Vagina (tissue), 2 donors: ENCODE measurements around the gene NUCB1. TPM values are rescaled to one million over a fixed set of nuclear protein-coding genes. Genes with fewer than 3 reads are reported as not detected.
"Not testable (repeated sequence)": the region's sequence is repeated elsewhere in the genome, so short reads cannot be mapped to it uniquely, and the experiment has no call there.

Experiments
- DNase-seq, 2 donors: peaks; one replicate each; pipeline ENCODE4 v3.0.0-alpha.2; 2017; ENCODE audit errors: extremely low spot score in 2 of 2
- H3K27ac ChIP-seq: fragments of 200-600 bp; sonication (generic); one replicate; pipeline ENCODE4 v1.5.1; 2019
- H3K27me3 ChIP-seq: fragments of 200-600 bp; sonication (generic); one replicate; pipeline ENCODE4 v1.5.1; 2019
- H3K36me3 ChIP-seq, 2 donors: fragments of 200-600 bp; sonication (generic); one replicate each; pipeline ENCODE4 v1.5.1; 2017 to 2019
- H3K4me1 ChIP-seq: fragments of 200-600 bp; sonication (generic); one replicate; pipeline ENCODE4 v1.5.1; 2019
- H3K4me3 ChIP-seq, 2 donors: fragments of 200-600 bp; sonication (generic); 1 replicate in 1 of 2; 2 replicates in 1 of 2; pipeline ENCODE4 v1.5.1; 2016 to 2019
- H3K9me3 ChIP-seq: fragments of 200-600 bp; sonication (generic); one replicate; pipeline ENCODE4 v1.5.1; 2019
- POLR2A ChIP-seq, 2 donors: fragments of 450-650 bp; IDR thresholded peaks; one replicate each; pipeline ENCODE4 v1.6.1; 2017; ENCODE audit warnings: antibody characterized with exemption in 2 of 2, mild to moderate bottlenecking in 2 of 2, moderate library complexity in 2 of 2
- POLR2AphosphoS5 ChIP-seq, 2 donors: sonication (generic); formaldehyde crosslinking; IDR thresholded peaks; one replicate each; pipeline ENCODE4 v1.9.0; 2017; ENCODE audit warnings: antibody characterized with exemption in 2 of 2, mild to moderate bottlenecking in 2 of 2, low read depth in 1 of 2; ENCODE audit not compliant: insufficient read depth in 1 of 2
- intact Hi-C: fragments of 100-400 bp; cut with DNase I; formaldehyde crosslinking; loops from one replicate; pipeline ENCODE4 v1.15.1; 2023
- total RNA-seq: library from RNA; depleted of rRNA; stranded (reverse); fragments of >200 nt; gene quantifications from one replicate; pipeline ENCODE4 v1.2.3, GENCODE V29; 2016
- TF ChIP-seq, protein P1 (sequence below), 3 experiments: fragments of 450-650 bp in 2 of 3; fragments of 200-600 bp in 1 of 3; sonication (generic) in 1 of 3; IDR thresholded peaks; one replicate each; pipeline ENCODE4 v1.5.1; 2017 to 2019; ENCODE audit warnings: antibody characterized with exemption in 3 of 3, mild to moderate bottlenecking in 2 of 3, moderate library complexity in 2 of 3

The NUCB1 gene
- total RNA-seq, 1 donor from 2014 or later = 151 TPM

DNA sequence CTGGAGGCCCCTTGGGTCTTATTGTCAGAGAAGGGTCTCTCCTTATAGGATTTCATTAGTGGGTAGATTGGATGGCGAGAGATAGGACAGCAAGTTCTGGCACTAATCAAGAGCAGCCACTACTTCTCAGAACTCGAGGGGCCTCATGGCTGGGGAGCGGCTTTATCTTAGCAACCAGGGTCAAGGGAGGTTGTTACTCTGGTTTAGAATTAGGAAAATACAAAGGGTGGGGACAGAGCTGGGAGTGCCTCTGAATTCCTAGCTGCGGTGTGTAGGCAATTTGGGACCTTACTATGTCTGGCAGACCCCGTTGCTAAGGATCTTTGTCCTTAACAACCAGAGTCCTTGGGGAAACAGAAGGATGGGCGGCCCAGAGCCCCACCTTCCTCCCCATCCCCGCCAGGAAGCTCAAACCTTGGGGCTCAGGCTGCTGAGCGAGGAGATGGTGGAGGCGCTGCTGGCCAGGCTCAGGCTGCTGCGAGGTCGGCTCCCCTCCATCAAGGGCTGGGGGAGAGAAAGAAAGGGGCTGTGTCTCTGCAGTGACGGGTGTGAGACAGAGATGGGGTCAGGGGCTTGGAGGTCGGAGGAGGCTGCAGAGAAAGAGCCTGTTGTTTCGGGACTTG is 32.9 kb upstream of the NUCB1 start:
- Histone ChIP-seq H3K27me3 (no peaks in the 10 kb centered on the region), H3K27ac (peak overlapping the region; percentile 94), H3K36me3 (no peaks in the 10 kb centered on the region), H3K9me3 (no peaks in the 10 kb centered on the region), H3K4me3 (peak overlapping the region; percentile 32 to 51), H3K4me1 (peaks cover 21% of the 10 kb centered on the region)
- intact Hi-C loops = no loop called here
- TF ChIP-seq POLR2A (IDR thresholded peaks at IDR 0.05) = no peak
- TF ChIP-seq POLR2AphosphoS5 (IDR thresholded peaks at IDR 0.05; ENCODE audit: insufficient read depth in 1 of 2, low read depth in 1 of 2) = no peak
- TF ChIP-seq, protein P1, sequence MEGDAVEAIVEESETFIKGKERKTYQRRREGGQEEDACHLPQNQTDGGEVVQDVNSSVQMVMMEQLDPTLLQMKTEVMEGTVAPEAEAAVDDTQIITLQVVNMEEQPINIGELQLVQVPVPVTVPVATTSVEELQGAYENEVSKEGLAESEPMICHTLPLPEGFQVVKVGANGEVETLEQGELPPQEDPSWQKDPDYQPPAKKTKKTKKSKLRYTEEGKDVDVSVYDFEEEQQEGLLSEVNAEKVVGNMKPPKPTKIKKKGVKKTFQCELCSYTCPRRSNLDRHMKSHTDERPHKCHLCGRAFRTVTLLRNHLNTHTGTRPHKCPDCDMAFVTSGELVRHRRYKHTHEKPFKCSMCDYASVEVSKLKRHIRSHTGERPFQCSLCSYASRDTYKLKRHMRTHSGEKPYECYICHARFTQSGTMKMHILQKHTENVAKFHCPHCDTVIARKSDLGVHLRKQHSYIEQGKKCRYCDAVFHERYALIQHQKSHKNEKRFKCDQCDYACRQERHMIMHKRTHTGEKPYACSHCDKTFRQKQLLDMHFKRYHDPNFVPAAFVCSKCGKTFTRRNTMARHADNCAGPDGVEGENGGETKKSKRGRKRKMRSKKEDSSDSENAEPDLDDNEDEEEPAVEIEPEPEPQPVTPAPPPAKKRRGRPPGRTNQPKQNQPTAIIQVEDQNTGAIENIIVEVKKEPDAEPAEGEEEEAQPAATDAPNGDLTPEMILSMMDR (IDR thresholded peaks at IDR 0.05) = no peak
- DNase-seq = no peak

DNA sequence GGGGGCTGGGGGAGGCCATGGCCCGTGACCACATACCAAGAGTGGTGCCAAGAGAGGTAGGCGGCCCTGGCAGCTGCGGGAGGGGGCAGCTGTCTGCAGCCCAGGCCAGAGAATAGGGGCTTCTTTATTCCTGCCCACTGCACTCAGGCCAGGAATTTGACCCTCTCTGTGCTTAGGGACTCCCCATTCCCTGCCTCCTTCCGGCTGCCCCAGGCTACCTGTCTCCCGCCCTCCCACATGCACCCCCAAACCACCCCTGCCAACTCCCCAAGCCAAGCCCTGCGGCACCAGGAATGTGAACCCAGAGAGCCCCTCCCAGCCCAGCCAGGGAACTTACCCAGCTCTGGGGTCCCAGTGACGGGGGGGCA is 32.4 kb upstream of the NUCB1 start:
- intact Hi-C loops = no loop called here

DNA sequence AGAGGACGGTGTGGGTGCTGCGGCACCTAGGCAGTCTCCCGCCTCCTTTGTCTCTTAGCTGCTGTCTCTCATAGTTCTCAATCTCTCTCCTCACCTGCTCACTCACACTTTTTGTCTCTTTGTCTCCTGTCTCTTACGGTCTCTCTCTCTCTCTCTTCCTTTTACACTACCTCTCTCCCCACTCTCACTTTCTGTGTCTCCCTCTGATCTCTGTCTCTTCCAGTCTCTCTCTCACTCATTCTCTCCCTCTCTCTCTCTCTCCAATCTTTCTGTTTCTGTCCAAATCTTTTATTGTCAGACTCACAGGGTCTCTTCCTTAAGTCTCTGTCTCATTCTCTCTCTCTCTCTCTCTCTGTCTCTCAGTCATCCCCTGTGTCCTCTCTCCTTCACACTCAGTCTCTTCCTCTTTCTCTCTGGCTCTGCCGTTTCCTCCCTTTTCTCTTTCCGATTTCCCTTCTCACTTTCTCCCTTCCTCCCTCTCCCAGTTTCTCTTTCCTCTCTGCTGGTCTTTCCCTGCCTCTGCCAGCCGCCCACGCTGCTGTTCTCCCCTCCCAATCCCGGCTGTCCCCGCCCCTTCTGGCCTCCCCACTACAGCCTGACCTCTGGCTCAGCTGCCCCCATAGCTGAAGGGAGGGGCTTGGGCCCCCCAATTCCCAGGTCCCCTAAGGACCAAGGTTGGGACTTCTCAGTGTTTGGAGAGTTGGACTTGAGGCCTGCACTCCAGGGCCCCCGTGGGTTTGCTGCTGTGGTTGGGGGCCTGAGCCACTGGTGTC is 31.8 kb upstream of the NUCB1 start, which contains the start of gene PLEKHA4:
TSS of gene PLEKHA4 (minus strand) at position 504 of the 773 bp plus-strand sequence. CDS start 997 bp downstream, outside the sequence.
- peak within 1 kb of the TSS; percentile 32 to 51 for H3K4me3 ChIP-seq
- H3K36me3 ChIP-seq = no peaks in the 10 kb centered on the region
- TF ChIP-seq, protein P1 (IDR thresholded peaks at IDR 0.05) = no peak
- peak; percentile 32 to 64 for TF ChIP-seq POLR2AphosphoS5 (IDR thresholded peaks at IDR 0.05; ENCODE audit: insufficient read depth in 1 of 2, low read depth in 1 of 2)
- H3K27me3 ChIP-seq = no peaks in the 10 kb centered on the region
- no peak for DNase-seq
- peak within 1 kb of the TSS; percentile 94 for H3K27ac ChIP-seq
- H3K4me1 ChIP-seq = peaks cover 24% of the 10 kb centered on the region
- H3K9me3 ChIP-seq = no peaks in the 10 kb centered on the region
- intact Hi-C loops = no loop called here

More for the DNA sequence above, 32.4 kb upstream of the NUCB1 start:
- TF ChIP-seq POLR2A (IDR thresholded peaks at IDR 0.05) = no peak
- no peak for TF ChIP-seq POLR2AphosphoS5 (IDR thresholded peaks at IDR 0.05; ENCODE audit: insufficient read depth in 1 of 2, low read depth in 1 of 2)
- TF ChIP-seq, protein P1 (IDR thresholded peaks at IDR 0.05) = no peak
- Histone ChIP-seq H3K4me1 (peaks cover 21% of the 10 kb centered on the region), H3K27me3 (no peaks in the 10 kb centered on the region), H3K9me3 (no peaks in the 10 kb centered on the region), H3K27ac (peak overlapping the region; percentile 94), H3K4me3 (peak overlapping the region; percentile 32 to 51), H3K36me3 (no peaks in the 10 kb centered on the region)
- no peak for DNase-seq

DNA sequence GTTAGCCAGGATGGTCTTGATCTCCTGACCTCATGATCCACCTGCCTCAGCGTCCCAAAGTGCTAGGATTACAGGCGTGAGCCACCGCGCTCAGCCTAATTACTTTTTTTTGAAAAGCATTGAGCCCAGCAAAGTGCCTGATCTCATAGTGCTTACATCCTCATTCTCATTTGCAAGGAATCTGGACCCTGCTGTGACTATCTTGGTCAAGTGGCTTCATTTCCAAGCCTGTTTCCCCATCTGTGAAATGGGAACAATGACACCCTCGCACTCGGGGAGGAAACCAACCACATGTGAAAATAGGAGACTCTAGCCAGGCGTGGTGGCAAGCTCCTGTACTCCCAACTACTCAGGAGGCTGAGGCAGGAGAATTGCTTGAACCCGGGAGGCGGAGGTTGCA is 30.1 kb upstream of the NUCB1 start:
- H3K9me3 ChIP-seq = no peaks in the 10 kb centered on the region
- H3K4me3 ChIP-seq = no peak overlapping the region
- TF ChIP-seq, protein P1 (IDR thresholded peaks at IDR 0.05) = no peak
- TF ChIP-seq POLR2A (IDR thresholded peaks at IDR 0.05) (no peak), POLR2AphosphoS5 (IDR thresholded peaks at IDR 0.05; ENCODE audit: insufficient read depth in 1 of 2, low read depth in 1 of 2) (no peak)
- peaks cover 0 to 7% of the 10 kb centered on the region in 2 donors for H3K36me3 ChIP-seq
- peaks cover 41% of the 10 kb centered on the region for H3K4me1 ChIP-seq
- no peaks in the 10 kb centered on the region for H3K27me3 ChIP-seq
- no peak for DNase-seq
- no peak overlapping the region for H3K27ac ChIP-seq
- intact Hi-C loops = loop anchor here (5.0 to 10.0 kb wide), 2 partner anchors 95 to 1838 kb away; partner anchors contain the start of gene FTL

DNA sequence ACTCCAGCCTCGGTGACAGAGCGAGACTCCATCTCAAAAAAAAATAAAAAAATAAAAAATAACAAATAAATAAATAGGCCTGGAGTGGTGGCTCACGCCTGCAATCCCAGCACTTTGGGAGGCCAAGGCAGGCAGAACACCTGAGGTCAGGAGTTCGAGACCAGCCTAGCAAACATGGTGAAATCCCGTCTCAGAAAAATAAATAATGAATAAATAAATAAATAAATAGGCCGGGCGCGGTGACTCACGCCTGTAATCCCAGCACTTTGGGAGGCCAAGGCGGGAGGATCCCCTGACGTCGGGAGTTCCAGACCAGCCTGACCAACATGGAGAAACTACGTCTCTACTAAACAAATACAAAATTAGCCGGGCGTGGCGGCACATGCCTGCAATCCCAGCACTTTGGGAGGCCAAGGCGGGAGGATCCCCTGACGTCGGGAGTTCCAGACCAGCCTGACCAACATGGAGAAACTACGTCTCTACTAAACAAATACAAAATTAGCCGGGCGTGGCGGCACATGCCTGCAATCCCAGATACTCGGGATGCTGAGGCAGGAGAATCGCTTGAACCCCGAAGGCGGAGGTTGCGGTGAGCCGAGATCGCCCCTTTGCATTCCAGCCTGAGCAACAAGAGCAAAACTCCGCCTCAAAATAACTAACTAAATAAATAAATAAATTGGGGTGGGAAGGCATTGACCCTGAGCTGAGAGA is 28.5 kb upstream of the NUCB1 start:
- not testable (repeated sequence) for H3K27me3 ChIP-seq, H3K9me3 ChIP-seq, DNase-seq
- H3K36me3 ChIP-seq = peaks cover 0 to 15% of the 10 kb centered on the region in 2 donors
- H3K4me1 ChIP-seq = peaks cover 50% of the 10 kb centered on the region
- intact Hi-C loops = loop anchor here (5.0 to 10.0 kb wide), 2 partner anchors 93 to 1839 kb away; partner anchors contain the start of gene FTL
- H3K27ac ChIP-seq = peak overlapping the region; percentile 100
- H3K4me3 ChIP-seq = peak overlapping the region in 1 of 2 donors; percentile 88
